OCI-M2 (cell line): Measurements from ENCODE around the gene TAAR9.

Source experiments
- DNase-seq: peaks from one replicate; lab custom pipeline; 2025; ENCODE audit not compliant: unreplicated experiment; lab: John Stamatoyannopoulos, UW

The TAAR9 gene

DNA sequence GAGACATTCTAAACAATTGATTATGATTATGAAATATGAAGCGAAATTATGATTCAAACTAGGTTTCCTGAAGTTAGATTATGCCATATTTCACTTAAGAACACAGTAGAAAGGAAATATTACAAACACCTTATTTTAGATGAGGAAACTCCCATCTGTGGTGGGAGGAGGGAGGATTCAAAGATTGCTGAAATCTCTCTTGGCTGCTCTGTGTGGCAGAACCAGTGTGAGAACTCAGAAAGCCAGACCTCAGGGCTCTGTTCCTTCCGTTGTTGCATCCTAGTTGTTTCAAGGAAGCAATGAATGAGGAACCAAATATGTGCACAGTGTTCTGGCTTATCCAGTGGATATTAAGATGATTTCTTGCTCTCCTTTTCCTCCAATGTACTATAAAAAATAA is 49.3 kb downstream of the TAAR9 start:
- DNase-seq, result no peak
